NCI-H2227 (cell line): Measurements from ENCODE around the gene TMUB1.

Experiments used
- DNase-seq: peaks from one replicate; lab custom pipeline; 2025; ENCODE audit not compliant: unreplicated experiment; lab: John Stamatoyannopoulos, UW

TMUB1 gene

DNA sequence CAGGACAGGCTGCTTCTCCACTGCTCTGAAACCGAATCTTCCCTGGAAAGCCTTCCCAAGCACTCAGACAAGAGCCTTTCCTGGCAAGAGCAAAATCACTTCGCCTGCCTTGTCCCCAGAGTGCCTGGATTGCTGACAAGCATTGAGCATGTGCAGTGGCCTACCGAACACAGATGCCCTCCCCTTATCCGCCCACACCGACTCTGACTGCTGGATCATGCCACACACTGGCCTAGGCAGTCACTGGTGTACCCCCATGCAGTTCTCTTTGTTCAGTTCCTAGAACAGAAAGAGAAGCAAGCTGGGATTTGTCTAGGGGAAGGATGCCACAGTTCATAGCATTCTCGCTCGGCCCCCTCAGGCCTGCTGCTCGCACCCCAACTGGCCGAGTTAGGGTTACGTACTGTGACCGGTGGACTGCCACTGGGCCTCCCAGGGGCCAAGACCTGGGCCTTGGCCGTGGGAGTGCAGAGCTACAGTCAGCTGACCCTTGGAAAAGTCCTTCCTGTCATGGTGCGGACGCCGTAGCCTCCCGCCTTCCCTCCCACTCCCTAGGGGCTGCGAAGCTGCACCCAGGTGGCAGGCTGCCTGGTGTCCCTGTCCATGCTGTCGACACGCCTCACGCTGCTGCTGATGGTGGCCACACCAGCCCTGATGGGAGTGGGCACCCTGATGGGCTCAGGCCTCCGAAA is 48.1 kb downstream of the TMUB1 start:
- no peak for DNase-seq

DNA sequence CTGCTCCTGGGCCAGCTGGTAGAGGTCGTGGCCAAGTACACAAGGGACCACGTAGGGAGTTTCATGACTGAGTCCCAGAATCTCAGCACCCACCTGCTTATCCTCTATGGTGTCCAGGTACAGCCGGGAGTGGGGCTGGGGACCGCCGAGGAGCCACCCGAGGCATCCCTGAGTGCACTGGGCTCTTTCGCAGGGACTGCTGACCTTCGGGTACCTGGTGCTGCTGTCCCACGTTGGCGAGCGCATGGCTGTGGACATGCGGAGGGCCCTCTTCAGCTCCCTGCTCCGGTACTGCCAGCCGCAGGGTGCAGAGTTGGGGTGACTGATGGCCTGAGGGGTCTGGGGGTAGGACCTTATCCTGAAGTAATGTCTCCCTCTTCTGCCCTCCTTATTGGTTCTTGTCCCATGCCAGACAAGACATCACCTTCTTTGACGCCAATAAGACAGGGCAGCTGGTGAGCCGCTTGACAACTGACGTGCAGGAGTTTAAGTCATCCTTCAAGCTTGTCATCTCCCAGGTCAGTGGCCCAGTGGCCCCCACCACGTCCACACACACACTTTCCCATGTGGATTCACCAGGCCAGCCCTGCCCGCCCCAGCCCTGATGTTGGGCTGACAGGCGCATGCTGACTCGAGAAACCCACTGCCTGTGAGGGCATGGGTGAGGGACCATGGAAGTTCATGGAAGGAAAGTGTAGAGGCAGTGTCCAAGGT is 48.8 kb downstream of the TMUB1 start:
- no peak for DNase-seq

DNA sequence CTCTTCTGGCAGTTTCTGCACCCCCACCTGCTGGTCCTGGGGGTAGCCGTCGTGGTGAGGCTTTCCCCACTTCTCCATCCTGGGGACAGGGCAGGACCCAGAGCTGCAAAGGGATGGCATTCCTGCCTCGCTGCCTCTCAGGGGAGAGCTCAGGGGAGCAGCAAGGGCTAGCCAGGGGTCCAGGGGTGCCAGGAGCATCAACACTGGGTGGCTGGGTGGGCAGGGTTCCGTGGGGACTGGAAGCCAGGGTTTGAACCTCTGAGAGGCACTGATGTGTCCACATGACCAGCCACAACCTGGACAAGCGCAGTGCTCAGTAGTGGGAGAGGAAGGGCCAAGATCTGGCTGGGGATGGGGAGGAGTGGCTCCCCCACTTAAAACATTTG is 49.4 kb downstream of the TMUB1 start:
- DNase-seq, result no peak

DNA sequence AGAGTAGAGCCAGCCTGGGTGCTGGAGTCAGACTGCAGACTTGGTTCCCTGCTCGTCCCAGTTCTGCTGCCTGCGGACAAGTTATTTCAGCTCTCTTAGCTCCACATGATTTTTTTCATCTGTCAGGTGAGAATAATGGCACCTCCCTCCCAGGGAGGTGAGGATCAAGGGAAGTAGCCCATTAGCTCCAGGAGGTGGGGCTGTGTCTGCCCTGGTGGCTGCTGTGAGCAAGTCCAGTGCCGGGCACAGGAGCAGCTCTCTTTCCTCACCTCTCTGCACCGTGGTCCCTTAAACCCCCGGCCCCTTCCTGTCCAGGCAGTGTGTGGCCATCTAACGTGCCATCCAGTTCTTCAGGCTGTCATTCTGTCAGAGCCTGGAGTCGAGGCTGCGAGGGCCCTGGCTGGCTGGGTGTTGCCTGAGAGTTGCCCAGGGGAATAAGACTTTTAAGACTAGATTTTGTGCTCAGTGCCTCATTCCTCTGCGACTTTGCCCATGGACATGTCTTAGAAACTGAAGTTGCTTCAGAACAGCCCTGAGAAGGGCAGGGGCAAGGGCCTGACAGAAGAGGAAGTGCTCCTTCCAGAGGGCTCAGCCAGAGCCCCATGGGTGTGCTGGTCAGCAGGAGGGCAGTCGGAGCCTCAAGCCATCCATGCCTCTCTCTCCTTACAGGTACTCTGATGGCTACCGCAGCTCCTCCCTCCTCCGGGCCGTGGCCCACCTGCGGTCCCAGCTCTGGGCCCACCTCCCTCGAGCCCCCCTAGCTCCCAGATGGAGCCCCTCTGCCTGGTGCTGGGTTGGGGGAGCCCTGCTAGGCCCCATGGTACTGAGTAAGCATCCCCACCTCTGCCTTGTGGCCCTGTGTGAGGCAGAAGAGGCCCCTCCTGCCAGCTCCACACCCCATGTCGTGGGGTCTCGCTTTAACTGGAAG is 50.1 kb downstream of the TMUB1 start:
- no peak for DNase-seq
